ENCODE results near the gene STAC3.

STAC3 gene

GRCh38 chr12:57229634-57230380, 21.2 kb downstream of the STAC3 start, which contains the start of gene SHMT2:
Gene SHMT2, plus strand, starts transcription at chr12:57229711. Its CDS starts 68 bp downstream, at chr12:57229779.
- H3K27ac ChIP-seq (ENCODE audit: insufficient read depth, low read depth, low read length, poor library complexity, severe bottlenecking): peak within 1 kb of the TSS; percentile 92
- H3K36me3 ChIP-seq (ENCODE audit: control insufficient read depth, insufficient read depth, low read length): peaks cover 23% of the 10 kb centered on the region
- peaks cover 31% of the 10 kb centered on the region for H3K4me1 ChIP-seq (ENCODE audit: control insufficient read depth, insufficient read depth, low read length)
- peaks cover 46% of the 10 kb centered on the region for H3K27me3 ChIP-seq (ENCODE audit: control insufficient read depth, insufficient read depth, low read length, poor library complexity, severe bottlenecking)
- H3K4me3 ChIP-seq (ENCODE audit: insufficient read depth, low read depth, low read length): peak within 1 kb of the TSS; percentile 65
- no peaks in the 10 kb centered on the region for H3K9me3 ChIP-seq (ENCODE audit: control insufficient read depth, low read length)
- WGBS, 2 experiments: 0 to 1% methylated on average over 41 to 42 of the region's 42 CpGs

GRCh38 chr12:57229046-57229633, 21.8 kb downstream of the STAC3 start:
- H3K4me3 ChIP-seq (ENCODE audit: insufficient read depth, low read depth, low read length): peak overlapping the region; percentile 65
- no peak overlapping the region for H3K27ac ChIP-seq (ENCODE audit: insufficient read depth, low read depth, low read length, poor library complexity, severe bottlenecking)
- H3K27me3 ChIP-seq (ENCODE audit: control insufficient read depth, insufficient read depth, low read length, poor library complexity, severe bottlenecking): peaks cover 53% of the 10 kb centered on the region
- WGBS, 2 experiments: 25 to 31% methylated on average over 9 of the region's 9 CpGs
- H3K36me3 ChIP-seq (ENCODE audit: control insufficient read depth, insufficient read depth, low read length): peaks cover 23% of the 10 kb centered on the region
- H3K9me3 ChIP-seq (ENCODE audit: control insufficient read depth, low read length): no peaks in the 10 kb centered on the region
- H3K4me1 ChIP-seq (ENCODE audit: control insufficient read depth, insufficient read depth, low read length): peaks cover 31% of the 10 kb centered on the region

GRCh38 chr12:57227315-57228115, 23.5 kb downstream of the STAC3 start:
- H3K27me3 ChIP-seq (ENCODE audit: control insufficient read depth, insufficient read depth, low read length, poor library complexity, severe bottlenecking): peaks cover 69% of the 10 kb centered on the region
- no peak overlapping the region for H3K27ac ChIP-seq (ENCODE audit: insufficient read depth, low read depth, low read length, poor library complexity, severe bottlenecking)
- H3K36me3 ChIP-seq (ENCODE audit: control insufficient read depth, insufficient read depth, low read length): peaks cover 7% of the 10 kb centered on the region
- no peaks in the 10 kb centered on the region for H3K9me3 ChIP-seq (ENCODE audit: control insufficient read depth, low read length)
- 41% methylated on average over 8 of the region's 8 CpGs for WGBS, 2 experiments
- H3K4me3 ChIP-seq (ENCODE audit: insufficient read depth, low read depth, low read length): peak overlapping the region; percentile 17
- H3K4me1 ChIP-seq (ENCODE audit: control insufficient read depth, insufficient read depth, low read length): peaks cover 31% of the 10 kb centered on the region

- Histone ChIP-seq H3K27ac (ENCODE audit: insufficient read depth, low read depth, low read length, poor library complexity, severe bottlenecking) (no peak overlapping the region), H3K27me3 (ENCODE audit: control insufficient read depth, insufficient read depth, low read length, poor library complexity, severe bottlenecking) (peaks cover 77% of the 10 kb centered on the region), H3K4me3 (ENCODE audit: insufficient read depth, low read depth, low read length) (peak overlapping the region; percentile 17), H3K9me3 (ENCODE audit: control insufficient read depth, low read length) (no peaks in the 10 kb centered on the region), H3K4me1 (ENCODE audit: control insufficient read depth, insufficient read depth, low read length) (peaks cover 31% of the 10 kb centered on the region), H3K36me3 (ENCODE audit: control insufficient read depth, insufficient read depth, low read length) (no peaks in the 10 kb centered on the region)
- 2 to 3% methylated on average over 33 to 35 of the region's 35 CpGs for WGBS, 2 experiments
These were observed 24.2 kb downstream of the STAC3 start for GRCh38 chr12:57226588-57227314.

- no peaks in the 10 kb centered on the region for H3K9me3 ChIP-seq (ENCODE audit: control insufficient read depth, low read length)
- H3K27me3 ChIP-seq (ENCODE audit: control insufficient read depth, insufficient read depth, low read length, poor library complexity, severe bottlenecking): peaks cover 87% of the 10 kb centered on the region
- peaks cover 38% of the 10 kb centered on the region for H3K4me1 ChIP-seq (ENCODE audit: control insufficient read depth, insufficient read depth, low read length)
- 45 to 49% methylated on average over 18 of the region's 18 CpGs for WGBS, 2 experiments
- no peak overlapping the region for H3K27ac ChIP-seq (ENCODE audit: insufficient read depth, low read depth, low read length, poor library complexity, severe bottlenecking)
- H3K36me3 ChIP-seq (ENCODE audit: control insufficient read depth, insufficient read depth, low read length): no peaks in the 10 kb centered on the region
- H3K4me3 ChIP-seq (ENCODE audit: insufficient read depth, low read depth, low read length): no peak overlapping the region
These were observed 25.2 kb downstream of the STAC3 start for GRCh38 chr12:57225680-57226210.

- no peak overlapping the region for H3K27ac ChIP-seq (ENCODE audit: insufficient read depth, low read depth, low read length, poor library complexity, severe bottlenecking)
- peaks cover 37% of the 10 kb centered on the region for H3K4me1 ChIP-seq (ENCODE audit: control insufficient read depth, insufficient read depth, low read length)
- H3K9me3 ChIP-seq (ENCODE audit: control insufficient read depth, low read length): no peaks in the 10 kb centered on the region
- WGBS, 2 experiments: 28 to 29% methylated on average over 61 of the region's 61 CpGs
- no peaks in the 10 kb centered on the region for H3K36me3 ChIP-seq (ENCODE audit: control insufficient read depth, insufficient read depth, low read length)
- no peak overlapping the region for H3K4me3 ChIP-seq (ENCODE audit: insufficient read depth, low read depth, low read length)
- peaks cover 93% of the 10 kb centered on the region for H3K27me3 ChIP-seq (ENCODE audit: control insufficient read depth, insufficient read depth, low read length, poor library complexity, severe bottlenecking)
These were observed 25.9 kb downstream of the STAC3 start for GRCh38 chr12:57224973-57225679.

GRCh38 chr12:57224278-57224972, 26.6 kb downstream of the STAC3 start:
- peaks cover 43% of the 10 kb centered on the region for H3K4me1 ChIP-seq (ENCODE audit: control insufficient read depth, insufficient read depth, low read length)
- peaks cover 100% of the 10 kb centered on the region for H3K27me3 ChIP-seq (ENCODE audit: control insufficient read depth, insufficient read depth, low read length, poor library complexity, severe bottlenecking)

GRCh38 chr12:57223191-57224165, 27.5 kb downstream of the STAC3 start:
- peaks cover 100% of the 10 kb centered on the region for H3K27me3 ChIP-seq (ENCODE audit: control insufficient read depth, insufficient read depth, low read length, poor library complexity, severe bottlenecking)
- H3K36me3 ChIP-seq (ENCODE audit: control insufficient read depth, insufficient read depth, low read length): no peaks in the 10 kb centered on the region
- no peak overlapping the region for H3K27ac ChIP-seq (ENCODE audit: insufficient read depth, low read depth, low read length, poor library complexity, severe bottlenecking)
- H3K9me3 ChIP-seq (ENCODE audit: control insufficient read depth, low read length): no peaks in the 10 kb centered on the region
- WGBS, 2 experiments: 81 to 86% methylated on average over 22 of the region's 22 CpGs
- H3K4me1 ChIP-seq (ENCODE audit: control insufficient read depth, insufficient read depth, low read length): peaks cover 50% of the 10 kb centered on the region
- H3K4me3 ChIP-seq (ENCODE audit: insufficient read depth, low read depth, low read length): no peak overlapping the region

More at GRCh38 chr12:57224278-57224972, 26.6 kb downstream of the STAC3 start:
- Histone ChIP-seq H3K4me3 (ENCODE audit: insufficient read depth, low read depth, low read length) (no peak overlapping the region), H3K9me3 (ENCODE audit: control insufficient read depth, low read length) (no peaks in the 10 kb centered on the region), H3K27ac (ENCODE audit: insufficient read depth, low read depth, low read length, poor library complexity, severe bottlenecking) (no peak overlapping the region), H3K36me3 (ENCODE audit: control insufficient read depth, insufficient read depth, low read length) (no peaks in the 10 kb centered on the region)
- 54% methylated on average over 30 of the region's 30 CpGs for WGBS, 2 experiments
